ENCODE measurements around the gene FZD4.
"Not testable (repeated sequence)": the region's sequence is repeated elsewhere in the genome, so short reads cannot be mapped to it uniquely, and the experiment has no call there.

Gene FZD4

DNA sequence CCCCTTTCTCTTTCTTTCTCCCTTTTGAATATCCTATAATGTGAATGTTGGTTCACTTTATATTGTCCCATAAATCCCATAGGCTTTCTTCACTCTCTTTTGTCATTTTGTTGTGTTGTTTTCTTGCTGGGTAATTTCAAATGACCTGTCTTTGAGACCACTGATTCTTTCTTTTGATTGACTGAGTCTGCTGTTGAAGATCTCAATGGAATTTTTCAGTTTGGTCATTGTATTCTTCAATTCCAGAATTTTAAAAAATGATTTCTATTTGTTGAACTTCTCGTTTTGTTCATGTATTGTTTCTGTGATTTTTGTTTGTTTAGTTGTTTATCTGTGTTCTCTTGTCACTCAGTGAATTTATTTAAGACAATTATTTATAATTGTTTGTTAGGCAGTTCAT lies 17.5 kb upstream of the FZD4 start:
- DNase-seq: no peak

DNA sequence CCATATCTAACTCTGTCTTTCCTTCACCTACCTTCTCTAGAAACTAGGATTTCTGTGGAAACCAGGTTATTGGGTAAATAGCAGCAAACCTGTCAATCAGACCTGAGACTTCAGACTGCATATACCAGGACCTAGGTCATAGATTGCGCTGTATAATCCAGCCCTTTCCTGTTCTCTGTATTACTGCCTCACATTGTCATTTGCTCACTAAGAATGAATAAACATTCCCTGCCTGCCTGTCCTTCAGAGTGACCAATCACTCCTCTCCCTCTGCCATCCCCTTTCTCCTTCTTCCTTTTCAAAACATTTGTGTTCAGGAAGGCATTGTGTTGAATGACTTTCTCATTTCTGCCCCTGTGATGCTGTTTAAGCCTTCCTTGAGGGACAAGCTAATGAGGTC lies 14.1 kb upstream of the FZD4 start:
- no peak for DNase-seq

DNA sequence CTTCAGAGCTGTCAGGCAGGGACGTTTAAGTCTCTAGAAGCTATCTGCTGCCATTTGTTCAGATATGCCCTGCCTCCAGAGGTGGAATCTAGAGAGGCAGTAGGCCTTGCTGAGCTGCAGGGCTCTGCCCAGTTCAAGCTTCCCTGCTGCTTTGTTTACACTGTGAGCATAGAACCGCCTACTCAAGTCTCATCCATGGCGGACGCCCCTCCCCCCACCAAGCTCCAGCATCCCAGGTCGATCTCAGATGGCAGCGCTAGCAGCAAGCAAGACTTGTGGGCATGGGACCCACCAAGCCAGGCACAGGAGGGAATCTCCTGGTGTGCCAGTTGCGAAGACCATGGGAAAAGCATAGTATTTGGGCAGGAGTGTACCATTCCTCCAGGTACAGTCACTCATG lies 12.4 kb upstream of the FZD4 start:
- DNase-seq: not testable (repeated sequence)

DNA sequence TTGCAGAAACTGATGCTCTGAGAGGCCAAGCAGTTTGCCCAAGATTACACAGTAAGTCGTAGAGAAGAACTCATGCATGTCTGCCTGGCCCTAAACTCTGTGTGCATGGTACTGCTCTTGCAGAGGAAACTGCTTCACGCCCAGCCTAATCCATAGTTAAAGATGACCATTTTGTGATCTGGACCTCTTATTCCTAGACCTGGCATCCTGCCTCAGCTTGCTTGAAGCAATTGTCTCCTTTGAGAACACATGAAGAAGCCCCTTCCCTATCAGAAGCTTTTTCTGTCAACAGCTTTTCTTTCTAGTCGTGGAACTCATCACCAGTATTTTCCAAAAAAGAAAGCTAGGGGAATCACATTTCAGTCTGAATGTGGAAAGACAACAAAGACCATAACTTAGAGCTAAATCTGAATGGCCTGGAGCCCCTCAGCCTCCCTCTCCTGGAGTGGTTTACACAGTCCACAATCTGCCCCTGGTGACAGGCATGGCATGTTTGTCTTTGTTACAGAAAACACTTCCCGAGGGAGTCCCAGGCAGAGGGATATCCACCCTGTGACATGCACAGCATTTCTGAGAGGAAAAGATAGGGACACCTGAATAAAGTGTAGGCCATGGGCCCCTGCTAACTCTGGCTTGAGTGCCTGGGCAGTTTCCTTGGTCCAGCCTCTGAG lies 2.9 kb upstream of the FZD4 start:
- DNase-seq: no peak

DNA sequence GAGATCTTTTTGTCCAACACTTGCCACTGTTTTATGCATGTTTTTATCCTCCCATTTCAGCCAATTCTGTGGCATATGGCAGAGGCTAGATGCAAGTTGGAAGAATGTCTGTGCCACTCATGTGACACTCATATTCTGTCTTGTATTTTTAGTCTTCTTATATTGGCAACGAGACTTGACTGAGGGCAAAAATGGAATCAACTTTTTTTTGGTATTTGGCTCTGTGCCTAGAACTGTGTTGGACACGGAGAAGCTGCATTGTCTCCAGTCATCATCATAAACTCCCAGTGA lies 1.7 kb upstream of the FZD4 start:
- DNase-seq: no peak

DNA sequence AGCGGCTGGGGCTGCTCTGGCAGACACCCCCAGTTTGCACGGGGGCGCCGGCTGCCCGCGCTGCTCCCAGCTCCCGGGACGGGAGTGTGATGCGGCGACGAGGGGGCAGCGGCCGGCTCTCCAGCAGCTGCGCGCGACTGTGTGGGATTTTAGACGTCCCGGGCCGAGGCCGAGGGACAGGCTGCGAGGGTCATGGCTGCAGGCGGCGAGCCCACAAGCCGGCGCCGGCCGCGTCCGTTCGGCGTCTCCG lies 159 bp downstream of the FZD4 start:
- DNase-seq: no peak

DNA sequence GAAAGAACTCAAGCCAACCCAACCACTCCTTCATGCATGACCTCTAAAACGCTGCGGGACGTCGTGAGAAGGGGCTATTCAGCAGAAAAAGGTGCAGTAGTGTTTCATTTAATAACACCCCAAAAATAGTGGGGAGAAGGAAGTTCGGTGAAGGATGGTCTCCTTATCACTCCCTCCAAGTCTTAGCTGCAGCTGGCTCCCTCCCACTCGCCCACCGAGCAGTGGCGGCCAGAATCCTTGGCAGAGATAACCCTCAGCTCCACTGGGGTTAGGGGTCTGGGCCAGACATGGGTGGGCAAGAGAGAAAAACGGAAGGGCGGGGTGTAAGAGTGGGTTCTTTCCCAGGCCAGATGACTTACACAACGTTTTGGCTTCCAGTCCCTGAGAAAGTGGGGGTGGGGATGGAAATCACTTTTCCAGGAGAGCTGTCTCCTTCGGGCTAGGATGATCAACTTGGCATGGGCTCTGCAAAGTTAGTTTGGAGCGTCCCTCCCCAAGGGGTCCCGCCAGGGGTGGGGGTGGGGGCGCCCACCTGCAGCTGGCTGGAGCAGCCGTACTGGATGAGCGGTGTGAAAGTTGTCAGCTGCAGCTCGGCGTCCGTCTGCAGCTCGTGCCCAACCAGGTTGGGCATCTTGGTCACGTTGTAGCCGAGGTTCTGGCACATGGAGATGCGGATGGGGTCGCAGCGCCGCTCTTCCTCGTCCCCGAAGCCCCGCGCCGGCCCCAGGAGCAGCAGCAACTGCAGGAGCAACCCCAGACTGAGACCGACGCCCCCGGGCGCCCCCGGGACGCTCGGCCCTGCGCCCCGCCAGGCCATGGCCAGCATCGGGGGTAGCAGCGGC lies 705 bp downstream of the FZD4 start:
- no peak for DNase-seq

DNA sequence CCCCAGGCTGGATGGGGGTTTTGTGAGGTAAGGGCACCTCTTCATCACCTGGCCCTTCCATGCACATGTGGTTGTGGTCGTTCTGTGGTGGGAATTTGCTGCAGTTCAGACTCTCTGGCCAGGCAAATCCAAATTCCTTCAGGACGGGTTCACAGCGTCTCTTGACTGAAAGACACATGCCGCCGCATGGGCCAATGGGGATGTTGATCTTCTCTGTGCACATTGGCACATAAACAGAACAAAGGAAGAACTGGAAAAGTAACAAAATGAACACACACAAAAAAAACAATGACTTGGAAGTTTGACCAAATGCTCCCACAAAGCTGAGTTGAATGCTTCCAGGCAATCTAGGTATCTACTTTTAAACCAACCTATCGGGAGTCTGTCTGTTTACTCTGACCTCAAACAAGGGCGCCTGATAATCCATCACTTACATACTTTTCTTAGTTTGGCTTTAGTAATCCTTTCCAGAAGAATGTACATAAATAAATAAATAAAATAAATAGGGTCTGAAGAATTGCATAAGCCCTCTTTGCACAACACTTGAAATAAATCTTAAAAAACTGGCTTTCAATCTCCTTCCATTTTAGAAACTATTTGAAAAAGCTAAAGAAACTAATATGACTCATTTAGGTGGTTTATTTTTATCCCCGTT lies 2.8 kb downstream of the FZD4 start:
- DNase-seq: no peak

DNA sequence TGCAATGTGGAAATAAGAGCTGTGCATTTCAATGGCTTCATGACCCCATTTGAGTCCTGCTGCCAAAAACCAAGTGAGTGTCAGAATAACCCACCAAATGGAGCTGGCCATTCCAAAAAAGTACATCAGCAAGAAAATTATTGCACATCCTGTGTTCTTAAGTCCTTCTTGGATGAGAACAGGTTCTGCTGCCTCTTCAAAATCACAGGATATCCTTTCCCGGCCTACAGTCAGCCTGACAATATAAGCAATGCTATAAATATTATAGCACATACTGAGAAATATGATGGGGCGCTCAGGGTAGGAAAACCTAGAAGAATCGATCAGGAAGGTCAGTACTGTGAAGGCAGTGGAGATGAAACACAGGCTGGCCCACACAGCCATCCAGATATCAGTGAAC lies 3.5 kb downstream of the FZD4 start:
- no peak for DNase-seq

DNA sequence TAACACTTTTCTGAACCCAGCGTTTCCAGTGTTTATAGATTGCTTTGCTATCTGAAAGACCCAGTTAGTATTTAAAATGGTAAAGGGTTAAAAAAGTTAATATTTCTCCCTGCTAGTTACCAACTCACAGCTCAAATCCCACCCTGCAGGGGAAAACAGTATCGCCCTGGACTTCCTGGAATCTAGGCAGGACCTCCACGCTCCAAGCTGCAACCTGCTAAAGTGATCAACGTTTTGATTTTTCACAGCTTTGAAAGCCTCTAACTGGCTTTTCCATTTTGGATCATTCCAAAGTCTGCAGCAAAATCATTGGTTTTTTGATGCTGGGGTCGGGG lies 4.6 kb downstream of the FZD4 start:
- no peak for DNase-seq

DNA sequence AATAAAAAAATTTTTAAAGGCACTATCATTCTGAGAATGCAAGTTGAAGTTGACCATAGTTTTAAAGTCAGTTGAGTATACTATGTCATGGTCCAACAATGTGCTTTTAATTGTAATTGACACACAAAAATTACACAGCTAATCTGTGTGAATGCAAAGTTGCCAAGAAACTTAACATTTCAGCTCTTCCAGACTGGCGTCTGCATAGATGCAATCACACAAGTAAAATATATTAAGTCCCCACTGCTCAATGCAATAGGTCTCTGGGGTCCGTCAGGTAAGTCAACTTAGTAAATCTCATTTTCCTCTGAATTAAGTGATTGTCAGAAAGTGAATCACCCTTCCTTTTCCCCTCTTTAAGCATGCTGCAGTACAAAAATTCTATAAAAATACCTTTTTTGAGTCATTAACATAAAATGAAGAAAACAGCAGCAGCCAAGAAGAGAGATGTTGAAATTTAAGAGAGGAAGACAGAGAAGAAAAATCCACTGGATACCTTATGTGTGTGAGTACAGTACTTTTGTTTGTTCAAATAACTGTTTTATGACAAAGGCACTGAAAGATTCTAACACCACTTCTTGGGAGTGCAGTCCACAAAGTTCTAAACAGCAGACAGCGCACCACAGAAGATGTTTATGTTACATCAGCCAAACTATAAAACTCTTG lies 5.1 kb downstream of the FZD4 start:
- DNase-seq: no peak

DNA sequence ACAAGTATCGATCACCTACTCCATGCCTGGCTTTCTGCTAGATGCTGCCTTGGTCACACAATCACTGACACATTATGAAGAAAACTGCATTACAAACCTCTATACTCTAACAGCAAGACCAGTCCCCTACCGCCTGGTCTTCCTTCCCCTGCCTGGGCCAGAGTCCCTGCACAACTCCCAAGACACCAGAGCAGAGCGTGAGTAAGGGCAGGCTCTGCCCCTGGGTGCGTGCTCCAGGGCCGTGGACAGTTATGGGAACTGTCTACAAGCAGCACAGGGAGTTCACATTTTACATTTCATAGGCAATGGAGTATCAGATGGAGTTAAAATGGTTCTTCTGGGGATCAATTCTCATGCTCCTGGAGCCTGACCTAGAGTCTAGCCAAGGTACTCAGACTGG lies 6.5 kb downstream of the FZD4 start:
- no peak for DNase-seq

DNA sequence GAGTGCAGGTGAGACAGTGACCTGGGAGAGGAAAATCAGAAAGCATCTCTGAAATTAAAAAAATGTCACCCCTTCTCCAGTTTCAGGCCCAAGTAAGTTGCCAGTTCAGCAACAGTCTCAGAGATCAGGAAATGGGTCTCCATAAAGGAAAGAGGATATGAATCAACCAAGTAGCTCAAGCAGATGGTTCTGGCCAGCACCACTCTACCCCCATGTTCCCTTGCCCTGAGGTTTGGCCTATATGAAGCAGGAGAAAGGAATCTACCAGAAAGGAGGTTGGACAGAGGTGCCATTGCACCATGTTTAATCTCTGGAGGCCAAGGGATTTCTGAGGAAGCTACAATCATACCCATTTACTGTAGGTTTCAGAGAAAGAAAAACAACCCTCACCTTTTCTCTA lies 7.7 kb downstream of the FZD4 start:
- DNase-seq: no peak

DNA sequence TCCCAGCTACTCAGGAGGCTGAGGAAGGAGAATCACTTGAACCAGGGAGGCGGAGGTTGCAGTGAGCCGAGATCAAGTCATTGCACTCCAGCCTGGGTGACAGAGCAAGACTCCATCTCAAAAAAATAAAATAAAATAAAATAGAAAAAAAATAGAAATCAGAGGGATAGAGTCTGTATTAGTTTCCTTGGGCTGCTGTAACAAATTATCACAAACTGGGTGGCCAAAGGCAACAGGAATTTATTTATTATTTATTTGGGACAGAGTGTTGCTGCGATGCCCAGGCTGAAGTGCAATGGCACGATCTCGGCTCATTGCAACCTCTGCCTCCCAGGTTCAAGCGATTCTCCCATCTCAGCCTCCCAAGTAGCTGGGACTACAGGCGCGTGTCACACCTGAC lies 11.7 kb downstream of the FZD4 start:
- not testable (repeated sequence) for DNase-seq

DNA sequence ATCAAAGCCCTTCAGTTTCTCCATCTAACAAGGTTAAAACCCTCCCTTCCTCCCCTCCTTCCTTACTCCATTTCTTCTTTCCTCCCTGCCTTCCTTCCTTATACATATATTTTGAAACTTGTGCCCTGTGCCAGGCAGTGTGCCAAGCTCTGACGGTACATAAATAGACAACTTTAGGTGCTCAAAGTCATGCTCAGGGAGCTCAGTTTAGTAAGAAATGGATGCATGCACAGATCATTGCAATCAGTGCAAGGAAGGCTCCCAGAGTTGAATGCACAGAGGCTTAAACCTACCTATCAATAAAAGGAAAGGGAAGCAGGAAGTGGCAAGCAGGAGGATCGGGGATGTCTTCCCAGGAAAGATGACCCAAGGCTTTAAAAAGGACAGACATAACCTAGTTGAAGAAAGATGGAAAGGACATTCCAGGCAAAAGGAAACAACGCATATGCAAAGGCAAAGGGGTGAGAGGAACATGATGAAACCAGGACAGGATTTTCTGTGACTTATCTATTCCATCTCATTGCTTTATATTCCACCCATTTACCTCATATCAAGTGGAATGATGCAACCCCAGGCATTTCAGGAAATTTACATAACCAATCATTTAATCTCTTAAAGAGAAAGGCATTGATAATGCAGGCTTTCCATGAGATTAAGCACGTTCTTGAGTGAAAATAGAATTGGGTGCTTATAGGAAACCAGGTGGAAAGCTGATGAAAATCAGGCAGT lies 13.2 kb downstream of the FZD4 start:
- no peak for DNase-seq

DNA sequence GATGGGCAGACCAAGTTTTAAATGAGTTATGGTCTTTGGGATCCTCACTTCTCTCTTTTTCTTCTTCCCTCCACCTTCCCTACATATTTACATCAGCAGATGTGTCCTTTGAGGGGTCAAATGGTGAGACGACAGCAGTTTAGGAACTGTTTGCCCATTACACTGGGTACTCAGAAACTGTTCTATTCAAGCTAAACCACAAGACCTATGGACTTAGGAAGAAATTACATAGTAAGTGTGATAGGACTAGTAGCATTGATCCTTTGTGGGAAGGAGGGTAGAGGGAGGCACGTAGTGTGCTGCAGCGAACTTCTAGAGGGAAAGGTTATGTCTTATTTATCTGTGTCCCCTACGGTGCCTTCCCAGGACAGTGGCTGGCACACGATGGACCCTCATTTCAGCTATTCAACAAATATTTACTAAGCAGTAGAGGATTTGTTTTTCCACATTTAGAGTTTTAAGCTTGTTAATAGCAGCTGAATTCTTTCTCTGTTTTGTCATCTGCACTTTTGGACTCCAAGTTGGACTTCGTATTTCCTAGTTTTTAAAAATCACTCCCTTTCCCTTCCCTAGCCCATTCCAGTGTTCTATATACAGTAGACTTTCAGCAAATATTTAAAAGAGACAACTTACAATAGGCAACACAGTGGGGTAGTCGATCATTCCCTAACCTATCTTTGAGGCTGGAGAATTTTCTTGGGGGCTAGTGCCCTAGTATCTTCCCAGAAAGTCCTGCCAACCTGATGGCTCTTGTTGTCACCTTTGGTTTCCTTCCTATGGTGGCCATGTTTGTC lies 13.9 kb downstream of the FZD4 start:
- DNase-seq: no peak

DNA sequence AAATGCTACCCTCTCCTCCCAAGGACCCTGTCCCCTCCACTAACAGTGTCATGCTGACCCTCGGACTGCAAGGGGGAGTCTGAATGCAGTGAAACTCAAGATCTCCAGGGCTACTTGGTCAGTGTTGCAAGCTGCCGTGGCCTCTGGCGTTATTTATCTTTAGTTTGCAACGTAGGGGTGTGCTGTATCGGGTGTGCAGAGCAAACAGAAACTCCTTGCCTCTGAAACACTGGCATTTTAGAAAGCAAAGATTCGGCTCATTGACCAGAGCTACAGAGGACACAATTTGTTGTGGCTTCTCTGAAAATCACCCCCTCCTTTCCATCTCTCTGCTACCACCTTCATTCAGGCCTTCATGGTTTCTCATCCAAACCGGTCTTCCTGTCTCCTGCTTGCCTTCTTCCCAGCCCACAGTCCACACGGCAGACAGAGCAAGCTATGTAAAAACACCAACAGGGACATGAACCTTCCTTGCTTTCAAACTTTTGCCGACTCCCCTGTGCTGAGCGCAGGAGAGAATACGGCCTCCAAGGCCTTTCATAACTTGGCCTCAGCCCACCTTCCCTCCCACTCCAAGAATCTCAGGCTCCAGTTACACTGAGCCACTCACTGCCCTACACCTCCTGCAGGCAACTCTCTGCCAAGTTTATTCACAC lies 14.9 kb downstream of the FZD4 start:
- no peak for DNase-seq

DNA sequence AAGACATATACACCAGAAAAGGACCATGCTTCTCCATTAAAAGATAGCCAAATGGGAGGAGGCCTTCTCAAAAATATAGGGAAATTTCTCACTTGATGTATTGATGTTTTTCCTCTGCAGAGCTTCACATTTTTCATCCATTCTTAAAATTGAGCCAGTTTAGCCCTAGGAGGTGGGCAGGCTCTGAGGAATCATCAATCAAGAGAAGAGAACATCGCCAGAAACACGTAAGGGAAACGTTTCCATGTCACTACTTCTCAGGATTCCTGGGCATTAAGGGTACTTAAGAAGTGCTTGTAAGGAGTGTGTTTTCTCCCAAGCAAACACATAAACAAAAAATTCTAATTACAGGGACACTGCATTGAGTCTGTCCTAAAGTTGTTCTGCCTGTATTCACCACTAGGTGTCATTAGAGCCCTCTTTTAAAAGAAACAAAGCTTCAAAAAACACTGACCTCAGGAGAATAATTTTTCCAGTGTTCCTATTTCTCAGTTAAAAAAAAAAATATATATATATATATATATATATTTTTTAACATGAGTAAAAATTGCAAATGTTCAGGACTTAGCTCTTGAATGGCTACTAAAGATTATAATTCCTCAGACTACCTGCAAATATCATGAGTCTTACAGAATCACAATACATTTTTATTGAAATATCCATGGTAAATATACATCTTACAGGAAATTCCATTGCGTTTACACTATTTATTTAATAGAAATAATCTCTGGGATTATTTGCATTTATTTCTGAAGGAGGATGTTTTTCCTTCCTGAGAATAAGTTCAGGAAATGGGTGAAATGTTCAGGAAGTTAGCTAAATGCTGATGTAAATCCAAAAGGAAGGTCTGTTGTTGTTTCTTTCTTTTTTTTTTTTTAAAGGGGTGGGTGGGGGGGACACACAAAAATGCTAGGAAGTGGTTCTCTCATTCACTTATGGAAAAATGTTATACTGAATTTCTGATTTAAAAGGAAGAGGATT lies 16.0 kb downstream of the FZD4 start:
- peak in 1 of 2 donors; percentile 53 for DNase-seq

DNA sequence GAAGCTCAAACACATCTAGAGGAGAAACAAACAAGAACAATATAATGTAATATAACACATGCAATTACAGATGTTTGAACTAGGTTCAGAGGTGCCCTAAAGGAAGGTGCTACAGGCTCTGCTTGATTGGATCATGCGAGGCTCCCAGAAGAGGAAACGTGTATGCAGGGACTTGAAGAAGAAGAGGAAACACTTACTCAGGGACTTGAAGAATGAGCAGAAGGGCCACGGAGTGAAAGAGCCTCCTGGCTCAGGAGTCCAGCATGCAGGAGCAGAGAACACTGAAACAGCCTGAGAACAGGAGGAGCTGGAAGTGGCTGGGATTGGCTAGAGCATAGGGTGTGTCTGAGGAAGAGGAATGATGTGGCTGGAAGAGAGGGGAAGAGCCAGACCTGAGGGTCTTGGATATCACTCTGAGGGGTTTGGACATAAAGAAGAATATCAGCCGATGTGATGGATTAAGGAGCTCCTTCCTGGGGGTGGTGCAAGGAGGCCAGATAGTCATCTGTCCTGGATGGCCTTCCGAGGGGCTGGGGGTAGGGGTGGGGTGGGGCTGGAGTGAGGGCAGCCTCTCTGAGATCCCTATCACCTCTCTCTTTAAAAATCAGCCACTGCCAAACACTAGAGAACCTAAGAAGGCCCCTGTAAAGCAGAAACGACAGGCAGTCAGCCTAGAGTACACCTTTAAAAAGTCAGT lies 16.8 kb downstream of the FZD4 start:
- DNase-seq: no peak

DNA sequence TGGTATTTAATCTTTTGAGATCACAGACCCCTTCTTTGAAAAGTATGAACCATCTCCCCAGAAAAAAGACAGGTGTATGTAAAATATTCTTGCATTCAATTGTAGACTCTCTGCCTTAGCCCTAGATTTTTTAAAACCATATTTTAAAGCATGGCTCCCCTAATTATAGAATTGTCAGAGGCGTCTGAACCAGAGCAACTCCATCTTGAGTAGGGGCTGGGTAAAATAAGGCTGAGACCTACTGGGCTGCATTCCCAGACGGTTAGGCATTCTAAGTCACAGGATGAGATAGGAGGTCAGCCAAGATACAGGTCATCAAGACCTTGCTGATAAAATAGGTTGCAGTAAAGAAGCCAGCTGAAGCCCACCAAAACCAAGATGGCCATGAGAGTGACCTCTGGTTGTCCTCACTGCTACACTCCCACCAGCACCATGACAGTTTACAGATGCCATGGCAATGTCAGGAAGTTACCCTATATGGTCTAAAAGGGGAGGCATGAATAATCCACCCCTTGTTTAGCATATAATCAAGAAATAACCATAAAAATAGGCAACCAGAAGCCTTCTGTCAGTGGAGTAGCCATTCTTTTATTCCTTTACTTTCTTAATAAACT lies 17.9 kb downstream of the FZD4 start:
- DNase-seq: not testable (repeated sequence)

Measured in CD4-positive, alpha-beta T cell treated with Interleukin-4 for 1 hour (primary cell).